Measurements from ENCODE around the gene CTU1.

The CTU1 gene

GRCh38 chr19:51139299-51140014 lies 31.2 kb upstream of the CTU1 start:
- TF ChIP-seq CTCF (IDR thresholded peaks at IDR 0.05; ENCODE audit: borderline replicate concordance, insufficient read depth, low read depth, low read length) = no peak
- H3K4me3 ChIP-seq (ENCODE audit: low read depth, low read length) = no peak overlapping the region

DNA sequence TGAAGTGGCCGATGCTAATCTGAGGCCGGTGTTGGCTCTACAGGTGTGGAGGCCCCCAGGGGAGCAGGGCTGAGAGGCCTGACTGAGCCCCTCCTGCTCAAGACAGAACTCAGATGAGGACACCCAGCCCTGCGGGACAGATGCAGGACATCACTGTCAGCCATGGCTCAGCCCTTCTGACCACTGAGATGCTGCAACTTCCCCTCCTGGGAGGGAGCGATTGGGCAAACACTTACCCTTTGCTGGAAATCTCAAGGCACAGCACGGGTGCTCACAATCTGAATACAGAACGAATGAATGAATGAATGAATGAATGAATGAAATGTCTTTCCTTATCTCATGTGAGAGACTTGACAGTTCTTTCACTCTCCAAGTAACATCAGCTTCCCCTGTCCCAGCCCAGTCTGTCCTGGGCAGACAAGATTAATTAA lies 30.4 kb upstream of the CTU1 start:
- TF ChIP-seq CTCF (IDR thresholded peaks at IDR 0.05; ENCODE audit: borderline replicate concordance, insufficient read depth, low read depth, low read length) = no peak
- no peak overlapping the region for H3K4me3 ChIP-seq (ENCODE audit: low read depth, low read length)

DNA sequence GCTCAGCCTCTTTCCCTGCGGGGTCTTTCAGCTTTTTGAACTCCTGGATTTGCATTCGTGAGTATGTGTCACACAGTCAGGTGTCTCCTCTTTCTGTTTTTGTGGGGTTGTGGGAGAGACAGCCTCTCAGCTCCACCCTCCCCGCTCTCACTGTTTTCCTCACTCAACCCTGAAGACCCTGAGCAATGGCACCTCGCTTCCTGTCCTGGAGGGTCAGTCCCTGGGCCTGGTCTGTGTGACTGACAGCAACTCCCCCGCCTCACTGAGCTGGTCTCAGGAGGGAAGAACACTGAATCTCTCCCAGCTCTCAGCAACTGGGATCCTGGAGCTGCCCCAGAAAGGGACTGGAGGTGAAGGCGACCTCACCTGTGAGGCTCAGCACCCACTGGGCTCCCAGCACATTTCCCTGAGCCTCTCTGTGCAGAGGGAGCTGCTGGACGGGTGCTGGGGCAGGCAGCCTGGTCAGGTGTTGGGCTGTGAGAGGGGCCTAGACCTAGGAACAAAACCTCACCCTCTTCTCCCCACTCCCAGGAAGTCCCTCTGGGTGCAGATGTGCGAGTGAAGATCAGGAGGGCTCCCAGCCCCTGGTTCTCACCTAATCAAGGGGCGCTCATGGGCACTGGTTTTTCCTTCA lies 29.7 kb upstream of the CTU1 start:
- H3K4me3 ChIP-seq (ENCODE audit: low read depth, low read length) = no peak overlapping the region
- no peak for TF ChIP-seq CTCF (IDR thresholded peaks at IDR 0.05; ENCODE audit: borderline replicate concordance, insufficient read depth, low read depth, low read length)

GRCh38 chr19:51136851-51137551 lies 28.8 kb upstream of the CTU1 start:
- no peak overlapping the region for H3K4me3 ChIP-seq (ENCODE audit: low read depth, low read length)

DNA sequence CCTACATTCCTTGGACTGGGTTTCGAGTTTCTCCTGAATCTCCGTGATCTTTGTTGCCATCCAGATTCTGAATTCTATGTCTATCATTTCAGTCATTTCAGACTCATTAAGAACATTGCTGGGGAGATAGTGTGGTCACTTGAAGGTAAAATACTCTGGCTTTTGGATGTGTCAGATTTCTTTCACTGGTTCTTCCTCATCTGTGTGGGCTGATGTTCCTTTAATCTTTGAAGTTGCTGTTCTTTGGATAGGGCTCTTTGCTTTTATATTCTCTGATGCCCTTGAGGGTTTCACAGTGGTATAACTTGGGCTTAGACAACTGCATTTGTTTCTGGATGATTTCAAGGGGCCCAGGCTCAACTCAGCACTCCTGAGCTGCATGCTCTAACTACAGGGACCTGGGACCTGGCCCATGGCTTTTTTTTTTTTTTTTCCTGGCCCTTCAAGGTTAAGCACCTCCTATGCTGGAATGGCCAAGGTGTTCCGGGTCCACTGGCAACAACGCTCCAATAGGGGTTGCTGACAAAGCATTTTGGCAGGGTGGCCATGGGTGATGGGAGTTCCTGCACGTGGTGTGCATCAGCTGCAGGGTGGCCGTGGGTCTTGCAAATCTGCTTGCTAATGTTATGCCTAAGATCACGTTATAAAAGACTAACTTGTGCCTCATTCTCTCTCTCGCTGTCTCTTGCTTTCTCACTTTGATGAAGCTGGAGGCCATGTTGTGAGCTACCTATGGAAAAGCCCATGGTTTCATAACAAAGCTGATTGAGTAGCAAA lies 28.0 kb upstream of the CTU1 start:
- no peak for TF ChIP-seq CTCF (IDR thresholded peaks at IDR 0.05; ENCODE audit: borderline replicate concordance, insufficient read depth, low read depth, low read length)
- H3K4me3 ChIP-seq (ENCODE audit: low read depth, low read length) = no peak overlapping the region

More at GRCh38 chr19:51136851-51137551, 28.8 kb upstream of the CTU1 start:
- TF ChIP-seq CTCF (IDR thresholded peaks at IDR 0.05; ENCODE audit: borderline replicate concordance, insufficient read depth, low read depth, low read length) = no peak

DNA sequence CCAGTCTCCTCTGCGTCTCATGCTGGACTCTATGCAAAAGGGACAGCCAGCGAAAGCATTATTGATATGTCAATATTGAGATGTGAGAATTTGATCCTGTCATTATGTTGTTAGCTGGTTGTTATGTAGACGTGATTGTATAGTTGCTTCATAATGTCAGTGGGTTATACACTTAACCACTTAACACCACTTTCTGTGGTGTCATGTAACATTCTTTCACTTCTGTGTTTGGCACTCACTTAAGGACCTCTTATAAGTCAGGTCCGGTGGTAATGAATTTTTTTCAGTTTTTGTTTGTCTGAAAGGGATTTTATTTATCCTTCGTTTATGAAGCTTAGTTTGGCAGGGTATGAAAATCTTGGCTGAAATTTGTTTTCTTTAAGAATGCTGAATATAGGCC lies 26.8 kb upstream of the CTU1 start:
- no peak for TF ChIP-seq CTCF (IDR thresholded peaks at IDR 0.05; ENCODE audit: borderline replicate concordance, insufficient read depth, low read depth, low read length)
- no peak overlapping the region for H3K4me3 ChIP-seq (ENCODE audit: low read depth, low read length)
